ENCODE data around the gene MYPN. TPM values are rescaled to one million over a fixed set of nuclear protein-coding genes. Genes with fewer than 3 reads are reported as not detected.

The MYPN gene
- total RNA-seq, 2 donors from 2014 or later: not detected

GRCh38 chr10:68158031-68158430 is 48.7 kb downstream of the MYPN start:
- Histone ChIP-seq H3K9me3 (no peaks in the 10 kb centered on the region), H3K36me3 (no peaks in the 10 kb centered on the region), H3K4me3 (no peak overlapping the region), H3K27me3 (replicated peaks; ENCODE audit: insufficient read depth) (no peaks in the 10 kb centered on the region), H3K4me1 (ENCODE audit: control insufficient read depth in 1 of 2, low read depth in 2 of 2) (peaks cover 0 to 12% of the 10 kb centered on the region in 2 donors), H3K27ac (no peak overlapping the region)
- no peak for DNase-seq (ENCODE audit: low spot score)
- no peak for TF ChIP-seq CTCF (IDR thresholded peaks at IDR 0.05)
- ATAC-seq (ENCODE audit: insufficient number of reproducible peaks, low FRiP score, low read depth): no peak

DNA sequence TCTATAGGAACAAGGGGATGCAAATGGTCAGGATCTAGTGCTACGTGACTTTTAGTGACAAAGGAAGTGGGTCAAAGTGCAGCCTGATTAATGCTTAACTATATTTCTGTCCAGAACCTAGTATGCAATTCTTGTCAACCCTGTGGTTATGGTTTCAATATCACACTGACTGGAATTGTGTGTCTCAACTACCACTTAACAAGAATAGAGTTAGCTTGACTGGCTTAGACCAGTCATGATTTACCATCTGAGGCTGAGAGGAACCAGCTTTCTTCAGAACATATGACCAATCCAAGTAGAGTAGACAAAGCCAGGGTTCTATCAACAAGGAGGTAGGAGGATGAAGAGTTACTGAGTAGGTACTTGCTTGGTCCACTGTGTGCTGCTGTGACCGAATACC is 54.4 kb downstream of the MYPN start:
- Histone ChIP-seq H3K9me3 (no peaks in the 10 kb centered on the region), H3K27ac (no peak overlapping the region), H3K4me1 (ENCODE audit: control insufficient read depth in 1 of 2, low read depth in 2 of 2) (no peaks in the 10 kb centered on the region), H3K4me3 (no peak overlapping the region), H3K36me3 (no peaks in the 10 kb centered on the region), H3K27me3 (replicated peaks; ENCODE audit: insufficient read depth) (no peaks in the 10 kb centered on the region)
- ATAC-seq (ENCODE audit: insufficient number of reproducible peaks, low FRiP score, low read depth) (no peak), DNase-seq (ENCODE audit: low spot score) (no peak)
- TF ChIP-seq CTCF (IDR thresholded peaks at IDR 0.05): no peak

GRCh38 chr10:68165643-68166042 is 56.4 kb downstream of the MYPN start:
- no peaks in the 10 kb centered on the region for H3K9me3 ChIP-seq
- no peak for TF ChIP-seq CTCF (IDR thresholded peaks at IDR 0.05)
- DNase-seq (ENCODE audit: low spot score) (no peak), ATAC-seq (ENCODE audit: insufficient number of reproducible peaks, low FRiP score, low read depth) (no peak)
- no peaks in the 10 kb centered on the region for H3K27me3 ChIP-seq (replicated peaks; ENCODE audit: insufficient read depth)
- H3K36me3 ChIP-seq: no peaks in the 10 kb centered on the region
- H3K4me3 ChIP-seq: no peak overlapping the region
- no peak overlapping the region for H3K27ac ChIP-seq
- H3K4me1 ChIP-seq (ENCODE audit: control insufficient read depth in 1 of 2, low read depth in 2 of 2): no peaks in the 10 kb centered on the region

- Histone ChIP-seq H3K27me3 (replicated peaks; ENCODE audit: insufficient read depth) (no peaks in the 10 kb centered on the region), H3K36me3 (no peaks in the 10 kb centered on the region), H3K4me1 (ENCODE audit: control insufficient read depth in 1 of 2, low read depth in 2 of 2) (no peaks in the 10 kb centered on the region), H3K27ac (no peak overlapping the region), H3K9me3 (no peaks in the 10 kb centered on the region), H3K4me3 (no peak overlapping the region)
- no peak for TF ChIP-seq CTCF (IDR thresholded peaks at IDR 0.05)
- ATAC-seq (ENCODE audit: insufficient number of reproducible peaks, low FRiP score, low read depth) (no peak), DNase-seq (ENCODE audit: low spot score) (no peak)
Measured at GRCh38 chr10:68166871-68167585, 57.7 kb downstream of the MYPN start.

DNA sequence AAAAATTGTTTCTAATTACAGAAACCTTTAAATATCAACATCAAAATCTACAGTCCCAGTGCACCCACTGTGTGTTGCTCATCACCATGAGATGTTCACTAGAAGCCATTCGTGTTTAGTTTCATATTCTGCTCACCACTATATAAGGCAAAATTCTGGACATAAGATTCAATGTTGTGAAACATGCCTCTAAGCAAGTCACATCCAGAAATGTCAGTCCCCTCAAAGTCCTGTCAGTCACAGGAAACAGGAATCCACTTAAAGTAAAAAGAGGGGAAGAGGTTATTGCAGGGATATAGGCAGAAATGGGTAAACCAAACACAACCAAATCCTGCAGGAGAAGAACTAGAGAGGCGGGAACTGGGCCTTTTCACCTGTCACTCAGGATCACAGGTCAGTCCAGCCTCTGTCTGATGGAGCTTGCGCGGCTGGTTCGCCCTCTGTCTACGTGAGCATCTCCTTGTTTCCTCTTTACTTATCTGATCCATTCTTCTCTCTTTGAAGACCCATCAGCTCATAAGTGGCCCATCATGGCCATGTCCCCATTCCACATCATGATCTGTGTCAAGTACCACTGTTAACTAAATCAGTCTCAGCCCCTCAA is 58.4 kb downstream of the MYPN start:
- Histone ChIP-seq H3K27ac (no peak overlapping the region), H3K9me3 (no peaks in the 10 kb centered on the region), H3K27me3 (replicated peaks; ENCODE audit: insufficient read depth) (no peaks in the 10 kb centered on the region), H3K4me3 (no peak overlapping the region), H3K36me3 (no peaks in the 10 kb centered on the region), H3K4me1 (ENCODE audit: control insufficient read depth in 1 of 2, low read depth in 2 of 2) (no peaks in the 10 kb centered on the region)
- TF ChIP-seq CTCF (IDR thresholded peaks at IDR 0.05): no peak
- DNase-seq (ENCODE audit: low spot score) (no peak), ATAC-seq (ENCODE audit: insufficient number of reproducible peaks, low FRiP score, low read depth) (no peak)
